NCI-H1417 (cell line): ENCODE data around the gene NACC2.
"Not testable (repeated sequence)": the region's sequence is repeated elsewhere in the genome, so short reads cannot be mapped to it uniquely, and the experiment has no call there.

Experiments used
- DNase-seq, 3 experiments: peaks; one replicate each; lab custom pipeline; 2025; lab: John Stamatoyannopoulos, UW

NACC2 gene

GRCh38 chr9:136081113-136081825 is 13.8 kb downstream of the NACC2 start:
- peak; percentile 71 to 88 (median 85) for DNase-seq

- DNase-seq = no peak
Observed at GRCh38 chr9:136080716-136081112, 14.4 kb downstream of the NACC2 start.

- no peak for DNase-seq
Observed at GRCh38 chr9:136079916-136080246, 15.2 kb downstream of the NACC2 start.

- DNase-seq = peak in 1 of 3 experiments; percentile 57
Observed at GRCh38 chr9:136079211-136079915, 15.7 kb downstream of the NACC2 start.

- no peak for DNase-seq
Observed at GRCh38 chr9:136078498-136079011, 16.5 kb downstream of the NACC2 start.

GRCh38 chr9:136078024-136078423 is 17.1 kb downstream of the NACC2 start:
- no peak for DNase-seq

- DNase-seq = no peak
Observed at GRCh38 chr9:136077491-136077890, 17.6 kb downstream of the NACC2 start.

GRCh38 chr9:136075881-136076678 is 19.0 kb downstream of the NACC2 start:
- DNase-seq = no peak

GRCh38 chr9:136075134-136075841 is 19.8 kb downstream of the NACC2 start:
- DNase-seq = no peak

GRCh38 chr9:136074706-136075105 is 20.4 kb downstream of the NACC2 start:
- DNase-seq = no peak

- no peak for DNase-seq
Observed at GRCh38 chr9:136062657-136063439, 32.2 kb downstream of the NACC2 start.

- DNase-seq = not testable (repeated sequence)
Observed at GRCh38 chr9:136061916-136062315, 33.2 kb downstream of the NACC2 start.

GRCh38 chr9:136061405-136061804 is 33.7 kb downstream of the NACC2 start:
- no peak for DNase-seq

GRCh38 chr9:136060671-136061371 is 34.3 kb downstream of the NACC2 start:
- DNase-seq = no peak

GRCh38 chr9:136059851-136060670 is 35.0 kb downstream of the NACC2 start:
- DNase-seq = no peak

GRCh38 chr9:136059321-136059791 is 35.7 kb downstream of the NACC2 start:
- DNase-seq = no peak

- no peak for DNase-seq
Observed at GRCh38 chr9:136058801-136059302, 36.2 kb downstream of the NACC2 start.

- no peak for DNase-seq
Observed at GRCh38 chr9:136058084-136058483, 37.0 kb downstream of the NACC2 start.
